ENCODE results near the gene DHRS9. TPM values are rescaled to one million over a fixed set of nuclear protein-coding genes. Genes with fewer than 3 reads are reported as not detected.
"Not testable (repeated sequence)": the region's sequence is repeated elsewhere in the genome, so short reads cannot be mapped to it uniquely, and the experiment has no call there.

The DHRS9 gene
- total RNA-seq, 1 donor from 2014 or later, result 7.3 TPM

DNA sequence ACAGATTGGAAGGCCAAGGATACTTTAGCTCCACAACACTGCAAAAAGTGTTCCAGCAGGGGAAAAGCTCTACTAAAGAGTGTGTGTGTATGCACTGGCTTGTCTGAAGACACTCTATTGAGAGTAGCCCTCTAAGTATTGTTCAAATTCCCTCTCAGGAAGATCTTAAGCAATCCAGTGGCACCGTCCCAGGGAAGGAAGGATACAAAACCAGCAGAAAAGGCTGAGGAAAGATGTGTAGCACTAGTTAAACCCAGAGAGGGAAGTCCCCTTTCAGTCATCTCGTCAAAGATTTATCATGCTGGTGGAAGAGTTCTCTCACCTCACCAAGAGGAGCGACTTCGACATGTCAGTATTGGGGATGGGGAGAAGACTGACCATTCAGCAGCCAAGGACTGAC lies 50.5 kb downstream of the DHRS9 start:
- peaks cover 5% of the 10 kb centered on the region for H3K27me3 ChIP-seq (ENCODE audit: low read depth)
- intact Hi-C loops (cut with micrococcal nuclease), result loop anchor here (10.0 kb wide), 1 partner anchor 155 kb away; no protein-coding TSS in a partner anchor
- no peak overlapping the region for H3K4me3 ChIP-seq
- no peak for DNase-seq
- no peaks in the 10 kb centered on the region for H3K9me3 ChIP-seq (replicated peaks)
- peaks cover 30% of the 10 kb centered on the region for H3K4me1 ChIP-seq
- H3K36me3 ChIP-seq, result no peaks in the 10 kb centered on the region
- TF ChIP-seq, protein P1, sequence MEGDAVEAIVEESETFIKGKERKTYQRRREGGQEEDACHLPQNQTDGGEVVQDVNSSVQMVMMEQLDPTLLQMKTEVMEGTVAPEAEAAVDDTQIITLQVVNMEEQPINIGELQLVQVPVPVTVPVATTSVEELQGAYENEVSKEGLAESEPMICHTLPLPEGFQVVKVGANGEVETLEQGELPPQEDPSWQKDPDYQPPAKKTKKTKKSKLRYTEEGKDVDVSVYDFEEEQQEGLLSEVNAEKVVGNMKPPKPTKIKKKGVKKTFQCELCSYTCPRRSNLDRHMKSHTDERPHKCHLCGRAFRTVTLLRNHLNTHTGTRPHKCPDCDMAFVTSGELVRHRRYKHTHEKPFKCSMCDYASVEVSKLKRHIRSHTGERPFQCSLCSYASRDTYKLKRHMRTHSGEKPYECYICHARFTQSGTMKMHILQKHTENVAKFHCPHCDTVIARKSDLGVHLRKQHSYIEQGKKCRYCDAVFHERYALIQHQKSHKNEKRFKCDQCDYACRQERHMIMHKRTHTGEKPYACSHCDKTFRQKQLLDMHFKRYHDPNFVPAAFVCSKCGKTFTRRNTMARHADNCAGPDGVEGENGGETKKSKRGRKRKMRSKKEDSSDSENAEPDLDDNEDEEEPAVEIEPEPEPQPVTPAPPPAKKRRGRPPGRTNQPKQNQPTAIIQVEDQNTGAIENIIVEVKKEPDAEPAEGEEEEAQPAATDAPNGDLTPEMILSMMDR (IDR thresholded peaks at IDR 0.05; ENCODE audit: borderline replicate concordance), result no peak
- no peak overlapping the region for H3K27ac ChIP-seq (replicated peaks)

DNA sequence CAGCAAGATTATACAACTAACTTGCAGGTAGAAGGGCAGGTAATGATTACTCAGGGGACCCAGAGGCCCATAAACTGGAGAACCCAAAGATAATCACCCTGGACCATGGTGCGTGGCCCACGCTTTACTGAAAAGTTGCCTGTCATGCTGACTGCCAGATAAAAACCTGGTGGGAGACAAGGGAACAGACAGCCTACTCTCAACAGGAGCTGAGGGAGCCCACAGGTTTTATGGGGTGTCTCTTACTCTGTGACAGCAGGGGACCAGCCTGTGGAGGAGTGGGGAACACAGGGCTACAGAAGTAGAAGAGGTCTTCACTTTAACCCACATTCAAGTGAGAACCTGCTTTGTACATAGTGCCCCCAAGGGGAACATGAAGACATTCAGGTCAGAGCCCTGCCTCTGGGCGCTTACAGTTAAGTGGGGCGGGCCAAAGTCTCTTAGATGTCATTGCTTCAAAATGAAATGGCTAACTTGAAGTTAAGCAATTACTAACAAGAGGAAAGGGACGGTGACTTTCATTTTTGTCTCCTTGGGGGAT lies 60.4 kb downstream of the DHRS9 start:
- no peak overlapping the region for H3K27ac ChIP-seq (replicated peaks)
- TF ChIP-seq, protein P1 (IDR thresholded peaks at IDR 0.05; ENCODE audit: borderline replicate concordance), result no peak
- intact Hi-C loops (cut with micrococcal nuclease), result no loop called here
- H3K4me1 ChIP-seq, result no peaks in the 10 kb centered on the region
- no peaks in the 10 kb centered on the region for H3K36me3 ChIP-seq
- no peaks in the 10 kb centered on the region for H3K27me3 ChIP-seq (ENCODE audit: low read depth)
- H3K4me3 ChIP-seq, result no peak overlapping the region
- no peak for DNase-seq
- no peaks in the 10 kb centered on the region for H3K9me3 ChIP-seq (replicated peaks)

DNA sequence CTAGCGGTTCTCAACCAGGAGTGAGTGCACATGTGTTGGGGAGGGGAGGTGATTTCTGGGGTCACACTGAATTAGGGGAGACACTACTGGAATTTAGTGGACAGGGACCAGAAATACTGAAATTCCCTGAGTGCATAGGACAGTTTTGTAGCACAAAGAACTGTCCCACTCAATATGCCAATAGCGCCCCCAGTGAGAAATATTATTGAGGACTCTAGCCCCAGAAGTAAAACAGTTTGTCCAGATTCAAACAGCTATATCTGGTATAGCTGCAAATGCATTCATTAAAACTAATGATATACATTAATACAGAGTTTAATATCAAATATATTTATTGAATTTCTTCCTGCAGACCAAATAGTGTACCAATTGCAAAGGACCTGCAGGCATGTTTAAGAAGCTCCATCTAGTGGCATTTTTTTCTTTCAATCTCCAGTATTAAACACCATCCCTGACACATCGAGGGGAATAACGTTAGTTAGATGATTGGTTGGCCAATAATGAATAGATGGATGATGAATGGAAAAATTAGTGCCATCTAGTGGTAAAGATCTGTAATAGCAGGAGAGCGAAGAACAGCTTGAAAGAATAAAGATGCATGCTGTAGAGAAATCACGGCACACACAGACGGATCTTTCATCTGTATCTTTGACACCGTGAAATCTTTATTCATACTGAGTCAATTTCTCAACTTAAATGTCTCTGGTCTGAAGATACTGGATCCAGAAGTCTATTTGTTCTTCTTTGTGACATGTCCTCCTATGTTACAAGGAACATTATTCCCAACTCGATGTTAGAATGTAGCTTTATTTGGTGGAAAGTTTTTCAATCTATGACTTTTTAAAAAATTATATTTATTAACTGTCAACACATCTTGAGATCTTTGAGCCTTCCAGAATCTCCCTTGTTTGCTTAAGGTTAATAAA lies 62.5 kb downstream of the DHRS9 start:
- Histone ChIP-seq H3K27ac (replicated peaks) (no peak overlapping the region), H3K4me3 (no peak overlapping the region), H3K4me1 (peaks cover 2% of the 10 kb centered on the region), H3K27me3 (ENCODE audit: low read depth) (no peaks in the 10 kb centered on the region), H3K36me3 (no peaks in the 10 kb centered on the region), H3K9me3 (replicated peaks) (no peaks in the 10 kb centered on the region)
- TF ChIP-seq, protein P1 (IDR thresholded peaks at IDR 0.05; ENCODE audit: borderline replicate concordance), result peak; percentile 85
- DNase-seq, result no peak
- intact Hi-C loops (cut with micrococcal nuclease), result no loop called here

DNA sequence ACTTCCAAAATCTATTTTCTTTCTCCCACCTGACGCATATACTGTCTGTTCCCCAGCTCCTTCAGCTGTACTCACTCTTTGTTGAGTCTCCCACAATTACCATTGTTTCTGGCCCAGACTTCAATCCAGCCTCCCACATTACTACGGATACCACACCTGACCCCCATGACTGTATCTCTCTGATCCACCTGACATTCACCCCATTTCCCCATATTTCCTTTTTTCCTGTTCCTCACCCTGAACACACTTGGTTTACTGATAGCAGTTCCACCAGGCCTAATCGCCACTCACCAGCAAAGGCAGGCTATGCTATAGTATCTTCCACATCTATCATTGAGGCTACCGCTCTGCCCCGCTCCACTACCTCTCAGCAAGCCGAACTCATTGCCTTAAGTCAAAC lies 64.9 kb downstream of the DHRS9 start:
- H3K4me3 ChIP-seq; H3K36me3 ChIP-seq; H3K27ac ChIP-seq (replicated peaks); intact Hi-C loops (cut with micrococcal nuclease); DNase-seq; H3K9me3 ChIP-seq (replicated peaks); H3K27me3 ChIP-seq (ENCODE audit: low read depth): not testable (repeated sequence)
- H3K4me1 ChIP-seq, result peaks cover 16% of the 10 kb centered on the region

DNA sequence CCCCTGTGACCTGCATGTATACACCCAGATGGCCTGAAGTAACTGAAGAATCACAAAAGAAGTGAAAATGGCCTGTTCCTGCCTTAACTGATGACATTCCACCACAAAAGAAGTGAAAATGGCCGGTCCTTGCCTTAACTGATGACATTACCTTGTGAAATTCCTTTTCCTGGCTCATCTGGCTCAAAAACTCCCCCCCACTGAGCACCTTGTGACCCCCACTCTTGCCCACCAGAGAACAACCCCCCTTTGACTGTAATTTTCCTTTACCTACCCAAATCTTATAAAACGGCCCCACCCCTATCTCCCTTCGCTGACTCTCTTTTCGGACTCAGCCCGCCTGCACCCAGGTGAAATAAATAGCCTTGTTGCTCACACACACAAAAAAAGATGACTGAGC lies 67.1 kb downstream of the DHRS9 start:
- H3K27ac ChIP-seq (replicated peaks); intact Hi-C loops (cut with micrococcal nuclease); DNase-seq; H3K9me3 ChIP-seq (replicated peaks); H3K36me3 ChIP-seq; H3K27me3 ChIP-seq (ENCODE audit: low read depth); H3K4me3 ChIP-seq: not testable (repeated sequence)
- peaks cover 19% of the 10 kb centered on the region for H3K4me1 ChIP-seq

DNA sequence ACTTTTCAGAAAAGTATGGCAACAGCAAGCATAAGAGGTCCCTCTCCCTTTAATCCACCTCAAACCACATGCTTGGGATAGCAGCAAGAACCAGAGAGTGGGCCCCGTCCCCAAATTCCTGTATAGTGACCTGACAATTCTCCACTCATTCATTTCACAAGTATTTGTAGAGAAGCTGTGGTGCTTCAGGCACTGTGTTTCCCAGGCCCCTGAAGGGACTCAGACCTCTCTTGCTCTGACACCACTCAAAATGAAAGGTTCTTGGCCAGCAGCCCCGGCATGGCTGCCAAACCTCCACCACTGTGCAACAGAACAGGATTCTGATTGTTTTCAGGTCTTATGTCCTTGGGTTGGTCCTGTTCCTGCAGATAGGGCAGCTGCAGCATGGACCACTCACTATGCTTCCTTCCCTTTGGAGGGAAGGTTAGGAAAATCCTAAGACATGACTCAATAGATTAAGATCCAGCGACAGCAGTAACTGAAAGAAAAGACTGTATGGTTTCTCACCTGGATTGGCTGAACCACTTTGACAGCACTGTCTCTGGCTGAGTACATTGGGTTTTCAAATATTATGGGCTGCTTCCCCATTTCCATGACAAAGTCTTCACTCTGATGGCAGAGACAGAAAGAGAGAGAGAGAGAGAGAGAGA lies 67.6 kb downstream of the DHRS9 start:
- no peak overlapping the region for H3K27ac ChIP-seq (replicated peaks)
- TF ChIP-seq, protein P1 (IDR thresholded peaks at IDR 0.05; ENCODE audit: borderline replicate concordance), result no peak
- H3K9me3 ChIP-seq (replicated peaks), result no peaks in the 10 kb centered on the region
- peaks cover 19% of the 10 kb centered on the region for H3K4me1 ChIP-seq
- peak; percentile 56 for DNase-seq
- H3K4me3 ChIP-seq, result no peak overlapping the region
- intact Hi-C loops (cut with micrococcal nuclease), result no loop called here
- H3K27me3 ChIP-seq (ENCODE audit: low read depth), result no peaks in the 10 kb centered on the region
- H3K36me3 ChIP-seq, result no peaks in the 10 kb centered on the region

All from left ventricle myocardium inferior (tissue), 1 donor.